ENCODE data around the gene LCOR.
"Not testable (repeated sequence)": the region's sequence is repeated elsewhere in the genome, so short reads cannot be mapped to it uniquely, and the experiment has no call there.

LCOR gene

DNA sequence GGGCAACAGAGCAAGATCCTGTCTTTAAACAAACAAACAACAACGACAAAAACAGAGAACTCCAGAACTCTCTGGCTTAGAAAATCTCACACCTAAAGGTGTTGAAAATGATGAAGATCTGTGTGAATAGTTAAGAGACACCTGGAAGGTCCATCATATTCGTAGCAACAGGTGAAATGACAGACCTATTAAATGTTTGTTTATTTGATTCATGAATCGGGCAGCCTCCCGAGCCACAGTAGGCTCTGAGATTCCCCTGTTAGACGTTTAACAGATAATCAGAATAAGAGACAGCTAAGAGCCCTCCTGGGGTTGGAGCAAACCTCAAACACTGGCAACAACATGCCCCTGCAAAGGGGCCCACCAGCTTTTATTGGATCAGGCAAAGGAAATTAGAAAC, 103.7 kb downstream of the LCOR start:
- no peak for DNase-seq (ENCODE audit: low read depth)

DNA sequence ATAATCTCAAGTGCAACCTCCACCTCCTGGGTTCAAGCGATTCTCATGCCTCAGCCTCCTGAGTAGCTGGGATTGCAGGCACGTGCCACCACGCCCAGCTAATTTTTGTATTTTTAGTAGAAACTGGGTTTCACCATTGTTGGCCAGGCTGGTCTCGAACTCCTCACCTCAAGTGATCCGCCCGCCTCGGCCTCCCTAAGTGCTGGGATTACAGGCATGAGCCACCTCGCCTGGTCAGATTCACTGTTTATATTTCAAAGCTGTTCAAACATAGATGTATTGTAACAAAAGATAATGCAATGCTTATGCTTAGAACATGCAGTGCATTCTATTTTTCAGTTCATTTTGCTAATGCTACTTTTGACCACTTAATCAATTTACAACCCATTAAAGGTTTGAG, 111.1 kb downstream of the LCOR start:
- DNase-seq (ENCODE audit: low read depth), result not testable (repeated sequence)

DNA sequence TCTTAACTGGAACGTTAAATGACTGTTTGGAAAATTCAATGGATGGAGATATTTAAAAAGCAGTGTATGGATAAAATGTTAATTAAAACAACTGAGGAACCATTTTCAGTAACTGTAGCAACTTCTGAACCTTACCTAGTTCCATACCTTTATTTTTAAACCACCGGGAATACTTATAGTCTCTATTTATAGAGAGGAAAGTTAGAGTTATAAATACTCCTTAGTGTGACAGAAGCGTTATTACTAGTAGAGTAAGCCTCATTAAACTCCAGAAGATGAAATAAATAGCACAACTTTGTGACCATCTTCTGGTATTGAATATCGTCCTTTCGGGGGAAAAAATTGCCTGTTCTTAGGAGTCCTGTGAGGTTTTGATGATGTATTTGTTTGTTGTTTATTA, 114.9 kb downstream of the LCOR start:
- DNase-seq (ENCODE audit: low read depth), result no peak

DNA sequence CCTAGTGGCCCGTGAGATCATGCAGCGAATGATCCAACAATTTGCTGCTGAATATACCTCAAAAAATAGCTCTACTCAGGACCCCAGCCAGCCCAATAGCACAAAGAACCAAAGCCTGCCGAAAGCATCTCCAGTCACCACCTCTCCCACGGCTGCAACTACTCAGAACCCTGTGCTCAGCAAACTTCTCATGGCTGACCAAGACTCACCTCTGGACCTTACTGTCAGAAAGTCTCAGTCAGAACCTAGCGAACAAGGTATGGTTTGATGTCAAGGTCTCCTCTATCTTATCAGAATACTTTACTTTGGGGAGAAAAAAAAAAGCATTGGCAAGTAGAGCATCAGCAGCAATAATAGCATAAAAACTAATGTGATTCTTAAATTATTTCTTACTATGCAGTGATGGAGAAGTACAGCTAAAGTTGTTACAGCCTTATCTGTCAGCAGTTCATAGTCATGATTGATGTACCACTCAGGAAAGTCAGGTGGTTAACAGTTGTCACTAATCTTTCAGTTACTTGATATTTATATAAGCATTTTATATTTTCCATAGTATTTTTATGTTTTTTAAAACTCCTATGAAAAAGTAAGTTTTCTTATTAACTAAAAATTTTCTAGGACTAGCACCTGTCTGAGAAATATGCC, 117.1 kb downstream of the LCOR start:
- no peak for DNase-seq (ENCODE audit: low read depth)

DNA sequence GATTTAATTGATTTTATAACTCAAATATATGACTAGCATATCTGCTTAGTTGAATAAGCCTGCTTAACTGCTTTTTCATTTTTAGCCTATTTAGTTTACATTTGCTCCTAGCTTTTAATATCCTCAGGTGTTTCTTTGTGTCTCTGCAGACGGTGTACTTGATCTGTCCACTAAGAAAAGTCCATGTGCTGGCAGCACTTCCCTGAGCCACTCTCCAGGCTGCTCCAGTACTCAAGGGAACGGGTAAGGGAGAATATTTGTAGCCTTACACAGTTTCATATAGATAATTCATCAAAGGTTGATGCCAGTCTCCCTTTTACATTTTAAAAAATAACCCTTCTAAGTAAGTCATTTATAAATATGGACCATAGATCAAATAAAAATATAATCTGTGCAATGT, 119.9 kb downstream of the LCOR start:
- no peak for DNase-seq (ENCODE audit: low read depth)

DNA sequence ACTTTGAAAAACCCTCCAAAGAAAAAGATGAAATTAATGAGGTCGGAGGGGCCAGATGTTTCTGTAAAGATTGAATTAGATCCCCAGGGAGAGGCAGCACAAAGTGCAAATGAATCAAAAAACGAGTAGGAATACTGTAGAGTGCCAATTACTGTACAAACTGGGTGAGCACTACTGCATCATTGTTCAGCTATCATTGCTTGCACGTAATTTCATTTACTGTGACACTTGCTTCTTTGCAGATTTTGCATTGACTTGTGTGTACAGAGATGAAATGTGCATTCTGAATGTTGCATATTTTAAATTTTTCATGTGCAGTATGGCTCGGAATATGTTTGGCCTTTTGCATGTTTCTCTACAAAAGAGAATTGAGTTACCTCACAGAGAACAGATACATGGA, 123.7 kb downstream of the LCOR start:
- no peak for DNase-seq (ENCODE audit: low read depth)

DNA sequence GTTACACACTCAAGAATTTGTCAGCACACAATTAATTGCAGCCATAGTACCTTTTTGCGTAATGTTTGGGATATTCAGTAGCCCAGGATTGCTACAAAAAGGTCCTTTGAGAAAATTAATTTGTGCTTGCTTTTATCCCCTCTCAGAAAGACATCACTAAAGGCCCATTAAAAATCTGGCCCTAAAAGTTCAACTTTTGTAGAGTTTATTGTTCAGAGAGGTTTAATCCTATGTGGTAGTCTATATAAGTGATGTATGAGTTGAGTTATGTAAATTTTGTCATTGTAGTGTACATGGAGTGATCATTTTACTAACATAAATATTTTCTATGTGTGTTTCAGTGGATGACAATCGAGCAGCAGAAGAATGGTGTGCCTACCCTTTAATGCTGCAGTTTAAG, 126.0 kb downstream of the LCOR start:
- no peak for DNase-seq (ENCODE audit: low read depth)

DNA sequence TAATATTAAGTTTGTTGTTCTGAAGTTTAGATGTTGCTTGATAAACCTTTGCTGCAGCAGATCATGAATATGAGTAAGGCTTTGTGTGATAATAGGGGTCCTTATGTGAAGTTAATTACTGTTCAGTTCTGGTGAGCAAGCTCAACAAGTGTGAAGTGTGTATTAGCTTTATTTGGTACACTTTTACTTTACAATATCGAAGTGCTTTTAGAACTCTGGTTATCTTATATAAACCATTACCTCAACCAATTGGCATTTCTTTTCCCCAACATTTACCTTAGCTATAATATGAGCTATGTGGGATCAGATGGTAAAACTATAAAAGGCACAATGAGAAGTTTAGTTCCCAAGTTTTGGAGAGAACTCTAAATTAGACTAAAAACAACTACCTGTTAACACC, 127.6 kb downstream of the LCOR start:
- no peak for DNase-seq (ENCODE audit: low read depth)

DNA sequence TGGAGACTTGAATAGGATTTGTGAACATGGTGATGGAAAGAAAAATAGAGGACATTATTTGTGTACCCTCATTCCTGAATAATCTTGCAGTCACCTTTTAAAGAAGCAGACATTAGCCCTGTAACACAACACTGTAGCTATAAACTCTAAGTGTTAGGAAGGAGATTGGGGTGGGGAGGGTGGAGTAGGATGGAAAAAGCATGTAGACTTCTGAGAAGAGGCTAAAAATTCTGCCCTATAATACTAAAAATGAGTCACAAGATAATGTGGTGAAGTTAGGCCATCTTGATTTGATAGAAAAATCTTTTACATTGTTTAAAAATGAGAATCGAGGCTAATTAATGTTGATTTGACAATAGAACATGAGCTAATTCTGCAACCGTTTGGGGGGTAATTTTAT, 128.8 kb downstream of the LCOR start:
- DNase-seq (ENCODE audit: low read depth), result no peak

DNA sequence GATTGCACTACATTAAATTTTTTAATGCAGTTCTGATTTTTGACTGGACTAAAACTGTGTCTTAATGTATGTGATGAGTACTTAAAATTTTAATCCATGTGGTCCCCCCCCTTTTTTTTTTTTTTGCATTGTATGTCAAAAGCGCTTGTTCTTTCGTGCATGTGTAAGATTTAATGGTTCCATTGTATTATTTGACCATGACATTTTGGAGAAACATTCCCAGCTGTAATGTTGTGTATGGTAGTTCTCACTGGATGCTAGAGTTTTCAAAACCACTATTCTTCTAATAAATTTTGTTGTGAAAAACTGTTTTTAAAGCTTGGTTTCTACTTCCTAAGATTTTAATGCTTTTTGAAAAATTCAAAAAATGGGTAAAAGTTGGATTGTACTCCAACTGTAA, 132.0 kb downstream of the LCOR start:
- DNase-seq (ENCODE audit: low read depth), result no peak

DNA sequence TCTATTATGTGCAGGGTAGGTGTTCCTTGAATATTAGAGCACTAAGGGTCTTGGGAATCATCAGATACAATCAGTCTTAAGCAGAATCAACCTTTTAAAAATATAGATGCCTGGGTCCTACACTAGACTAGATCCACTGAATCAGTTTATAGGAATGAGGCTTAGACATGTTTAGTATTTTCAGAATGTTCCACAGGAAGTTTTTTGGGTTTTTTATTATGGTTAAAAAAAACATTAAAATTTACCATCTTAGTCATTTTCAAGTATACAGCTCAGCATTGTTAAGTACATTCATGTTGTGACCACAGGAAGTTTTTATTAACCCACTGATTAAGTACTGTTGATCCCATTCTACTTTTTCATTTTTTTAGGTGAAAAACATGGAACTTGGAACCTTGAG, 135.7 kb downstream of the LCOR start:
- no peak for DNase-seq (ENCODE audit: low read depth)

DNA sequence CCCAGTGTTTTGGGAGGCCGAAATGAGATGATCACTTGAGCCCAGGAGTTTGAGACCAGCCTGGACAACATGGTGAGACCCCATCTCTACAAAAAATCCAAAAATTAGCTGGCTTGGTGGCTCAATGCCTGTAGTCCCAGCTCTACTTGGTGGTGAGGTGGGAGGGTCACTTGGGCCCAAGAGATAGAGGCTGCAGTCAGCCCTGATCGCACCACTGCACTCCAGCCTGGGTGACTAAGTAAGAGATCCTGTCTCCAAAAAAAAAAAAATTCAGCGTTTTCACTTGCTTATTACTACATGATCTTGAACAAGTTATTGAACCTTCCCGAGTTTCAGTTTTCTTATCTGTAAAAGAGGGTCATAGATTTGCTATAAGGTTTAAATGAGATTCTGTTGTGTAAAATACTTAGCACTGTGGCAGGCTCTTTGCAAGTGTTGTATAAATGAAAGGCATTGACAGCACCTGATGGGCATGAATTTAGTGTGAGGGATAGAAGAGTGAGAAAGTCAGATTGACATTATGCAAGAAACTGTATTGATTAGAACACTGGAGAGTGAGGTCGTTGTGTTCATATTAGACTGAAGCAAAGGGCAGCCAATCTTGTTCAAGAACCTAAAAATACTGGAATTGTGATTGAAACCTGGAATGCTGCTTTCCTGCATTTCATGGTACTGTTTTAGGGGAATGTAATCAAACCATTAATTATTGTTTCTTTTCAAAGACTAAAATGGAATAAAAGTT, 136.8 kb downstream of the LCOR start:
- DNase-seq (ENCODE audit: low read depth), result no peak

DNA sequence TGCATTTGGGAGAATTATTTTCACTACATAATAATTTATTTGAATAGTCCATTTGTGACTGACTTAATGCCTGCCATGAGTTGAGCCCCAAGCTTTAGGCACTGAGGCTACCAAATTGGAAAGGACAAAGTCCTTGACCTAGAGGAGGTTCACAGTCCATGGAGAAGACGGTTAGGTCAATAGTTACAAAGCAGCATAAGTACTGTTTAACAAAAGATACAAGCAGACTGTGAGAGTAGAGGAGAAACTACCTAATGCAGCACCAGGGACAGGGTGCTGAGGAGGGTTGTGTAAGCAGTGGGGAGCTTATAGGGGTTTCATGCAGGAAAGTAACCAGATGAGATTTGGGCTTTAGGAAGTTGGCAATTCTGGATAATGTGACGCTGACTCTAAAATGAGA, 139.2 kb downstream of the LCOR start:
- no peak for DNase-seq (ENCODE audit: low read depth)

DNA sequence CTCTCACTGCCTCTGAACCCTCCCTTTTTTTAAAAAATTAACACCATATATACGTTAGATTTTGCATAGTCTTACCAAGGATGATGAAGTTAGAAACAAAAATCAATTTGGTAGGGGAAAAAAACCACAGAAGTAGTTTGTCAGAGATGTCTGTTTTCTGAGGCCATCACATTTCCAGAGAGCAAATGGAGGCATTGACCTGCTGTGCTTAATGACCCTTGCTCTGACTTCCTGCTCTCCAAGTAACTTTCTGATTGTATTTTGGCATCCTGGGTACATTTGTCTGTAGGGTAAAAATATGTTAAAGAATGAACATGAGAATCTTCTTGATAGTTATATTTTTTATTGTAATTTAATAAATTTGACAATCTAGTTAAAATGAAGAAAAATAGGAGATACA, 140.2 kb downstream of the LCOR start:
- no peak for DNase-seq (ENCODE audit: low read depth)

DNA sequence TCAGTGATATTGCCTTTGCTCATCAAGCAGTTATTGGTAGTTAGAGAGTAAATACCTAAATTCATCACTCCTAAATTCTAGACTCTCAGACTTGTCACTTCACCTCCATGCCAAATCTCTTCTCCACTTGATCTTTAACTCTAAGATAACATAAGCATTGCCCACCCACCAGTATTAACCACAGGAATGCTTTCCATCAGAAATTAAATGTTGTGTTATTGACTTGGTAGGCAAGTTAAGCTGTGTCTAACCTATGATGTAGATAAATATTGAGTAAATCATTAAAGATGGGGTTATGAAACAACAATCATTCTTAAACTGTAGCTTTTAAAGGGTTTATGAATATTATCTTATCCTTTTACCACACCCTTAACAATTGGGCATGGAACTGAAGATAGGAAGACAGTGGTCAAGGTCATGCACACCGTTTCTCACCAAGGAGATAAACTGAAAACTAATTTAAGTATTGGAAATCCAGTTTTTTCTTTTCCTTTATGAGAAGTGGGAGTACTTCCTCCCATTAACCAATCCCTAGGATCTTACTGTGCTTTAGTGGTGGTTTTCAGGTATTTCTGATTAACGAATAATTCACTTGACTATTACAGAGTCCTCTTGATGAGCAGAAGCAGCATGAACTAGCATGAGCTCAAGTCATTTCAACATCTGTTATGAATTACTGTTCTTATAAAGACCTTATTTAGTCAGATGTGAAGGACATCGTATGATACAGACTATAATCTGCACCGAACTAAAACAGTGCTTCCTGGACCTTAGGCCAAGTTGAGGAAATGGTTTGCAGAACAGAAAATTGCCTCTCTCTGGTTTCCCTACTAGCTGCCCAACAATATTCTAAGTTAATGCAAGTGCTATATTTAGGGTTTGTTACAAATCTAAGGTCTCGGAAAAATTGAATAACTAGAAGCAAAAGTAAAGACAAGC, 142.0 kb downstream of the LCOR start:
- DNase-seq (ENCODE audit: low read depth), result no peak

DNA sequence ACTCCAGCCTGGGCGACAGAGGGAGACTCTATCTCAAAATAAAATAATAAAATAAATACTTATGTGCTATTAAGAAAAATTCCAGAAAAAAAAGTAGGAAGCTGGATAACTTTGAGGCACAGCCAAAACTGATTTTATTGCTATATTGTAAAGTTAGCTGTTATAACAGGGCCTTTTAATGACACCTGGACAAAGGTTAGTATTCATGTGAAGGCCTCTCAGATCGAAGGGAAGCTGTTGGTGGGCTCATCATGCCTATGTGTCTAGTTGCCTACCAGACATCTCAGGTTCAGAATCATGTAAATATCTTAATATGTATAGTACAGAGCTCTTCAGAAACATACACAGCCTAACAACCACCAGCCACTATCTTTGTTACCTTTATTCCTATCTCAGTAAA, 143.0 kb downstream of the LCOR start:
- DNase-seq (ENCODE audit: low read depth), result no peak

DNA sequence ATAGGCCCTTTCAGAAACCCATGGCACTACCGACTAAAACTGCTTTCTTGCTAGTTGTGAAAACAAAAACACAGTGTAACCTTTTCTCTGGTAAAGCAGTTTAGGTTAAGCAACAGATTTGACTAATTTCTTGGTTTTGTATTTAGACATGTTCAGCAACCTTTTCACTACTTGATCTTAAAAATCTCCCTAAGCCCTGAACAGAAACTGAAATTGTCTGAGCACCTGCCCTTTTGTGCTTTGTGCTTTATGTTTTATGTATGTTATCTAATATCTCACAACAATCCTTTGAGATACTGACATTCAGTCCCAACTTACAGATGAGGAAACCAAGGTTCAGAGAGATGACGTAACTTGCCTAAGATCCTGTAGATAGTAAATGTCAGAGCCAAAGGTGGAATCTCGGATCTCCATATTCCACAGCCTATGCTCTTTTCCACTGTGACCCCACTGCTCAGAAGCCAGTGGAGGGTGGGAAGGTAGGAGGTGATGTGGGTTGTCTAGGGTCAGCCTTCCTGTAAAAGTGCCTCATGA, 146.6 kb downstream of the LCOR start:
- DNase-seq (ENCODE audit: low read depth), result no peak

DNA sequence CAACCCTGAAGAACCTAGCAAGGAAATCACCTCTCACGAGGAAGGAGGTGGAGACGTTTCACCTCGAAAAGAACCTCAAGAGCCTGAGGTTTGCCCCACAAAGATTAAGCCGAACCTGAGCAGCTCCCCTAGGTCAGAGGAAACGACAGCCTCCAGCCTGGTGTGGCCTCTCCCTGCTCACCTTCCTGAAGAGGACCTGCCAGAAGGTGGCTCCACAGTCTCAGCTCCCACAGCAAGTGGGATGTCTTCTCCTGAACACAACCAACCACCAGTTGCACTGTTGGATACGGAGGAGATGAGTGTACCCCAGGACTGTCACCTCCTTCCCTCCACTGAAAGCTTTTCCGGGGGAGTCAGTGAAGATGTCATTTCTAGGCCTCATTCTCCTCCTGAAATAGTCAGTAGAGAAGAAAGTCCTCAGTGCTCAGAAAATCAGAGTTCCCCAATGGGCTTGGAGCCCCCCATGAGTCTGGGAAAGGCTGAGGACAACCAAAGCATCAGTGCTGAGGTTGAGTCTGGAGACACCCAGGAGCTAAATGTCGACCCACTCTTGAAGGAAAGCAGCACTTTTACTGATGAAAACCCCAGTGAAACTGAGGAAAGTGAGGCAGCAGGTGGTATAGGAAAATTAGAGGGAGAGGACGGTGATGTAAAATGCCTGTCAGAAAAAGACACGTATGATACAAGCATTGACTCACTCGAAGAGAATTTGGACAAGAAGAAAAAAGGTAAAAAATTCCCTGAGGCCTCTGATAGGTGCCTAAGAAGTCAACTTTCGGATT, 150.2 kb downstream of the LCOR start:
- no peak for DNase-seq (ENCODE audit: low read depth)

DNA sequence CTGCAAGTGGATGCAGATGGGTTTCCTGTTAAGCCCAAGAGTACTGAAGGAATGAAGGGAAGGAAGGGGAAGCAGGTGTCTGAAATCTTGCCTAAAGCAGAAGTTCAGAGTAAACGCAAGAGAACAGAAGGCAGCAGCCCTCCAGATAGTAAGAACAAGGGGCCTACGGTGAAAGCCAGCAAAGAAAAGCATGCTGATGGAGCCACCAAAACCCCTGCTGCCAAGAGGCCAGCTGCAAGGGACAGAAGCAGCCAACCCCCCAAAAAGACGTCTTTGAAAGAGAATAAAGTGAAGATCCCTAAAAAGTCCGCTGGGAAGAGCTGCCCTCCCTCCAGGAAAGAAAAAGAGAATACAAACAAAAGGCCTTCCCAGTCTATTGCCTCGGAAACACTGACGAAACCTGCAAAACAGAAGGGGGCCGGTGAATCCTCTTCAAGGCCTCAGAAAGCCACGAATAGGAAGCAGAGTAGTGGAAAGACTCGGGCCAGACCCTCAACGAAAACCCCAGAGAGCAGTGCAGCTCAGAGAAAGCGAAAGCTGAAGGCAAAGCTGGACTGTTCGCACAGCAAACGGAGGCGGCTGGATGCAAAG, 152.5 kb downstream of the LCOR start:
- no peak for DNase-seq (ENCODE audit: low read depth)

DNA sequence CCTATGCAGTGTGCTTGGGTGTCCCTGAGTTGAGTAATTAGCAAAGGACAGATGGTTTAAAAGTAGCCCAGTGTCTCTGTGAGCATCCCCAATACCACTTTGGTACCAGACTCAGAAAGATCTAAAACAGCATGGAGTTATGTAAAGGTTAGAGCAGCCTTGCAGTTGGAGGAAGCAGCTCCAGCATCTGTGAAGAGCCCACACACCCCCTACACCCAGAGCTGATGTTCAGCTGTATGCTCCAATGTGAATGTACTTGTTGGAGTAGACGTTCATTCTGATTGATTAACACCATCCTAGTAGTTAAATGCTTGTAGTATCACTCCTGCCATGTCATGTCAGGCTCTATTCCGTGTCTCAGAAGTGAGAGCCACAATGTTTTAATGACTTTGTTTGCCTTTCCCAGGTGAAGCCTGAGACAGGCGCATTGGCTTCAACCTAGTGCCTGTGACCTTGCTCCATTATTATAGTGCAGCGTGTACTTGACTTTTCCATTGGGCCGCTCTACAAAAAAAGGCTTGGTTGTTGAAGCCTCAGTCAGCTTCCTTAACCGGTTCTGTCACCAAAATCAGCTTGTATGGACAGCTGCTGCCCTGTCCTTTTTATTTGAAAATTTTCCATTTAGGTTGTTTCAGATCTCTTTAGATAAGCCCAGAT, 154.2 kb downstream of the LCOR start:
- DNase-seq (ENCODE audit: low read depth), result no peak
